ENCODE data around the gene DDX3Y.

DNA sequence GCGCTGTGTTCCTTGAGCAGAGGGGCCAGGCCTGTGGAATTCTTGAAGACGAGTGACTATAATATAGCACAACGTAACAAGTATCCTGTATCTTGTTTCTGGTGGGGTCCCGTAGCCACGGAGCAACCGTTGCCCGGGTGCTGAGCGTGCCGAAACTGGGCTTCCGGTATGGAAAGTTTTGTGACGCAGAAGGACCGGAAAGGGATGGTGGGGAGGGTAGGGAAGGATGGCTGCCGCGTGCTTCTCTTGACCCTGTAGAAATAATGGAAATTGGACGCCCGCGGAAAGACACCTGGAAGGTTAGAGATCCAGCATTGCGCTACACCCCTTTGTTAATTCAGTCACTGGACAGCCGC is 827 bp downstream of the DDX3Y start:
- TF ChIP-seq, protein P1, sequence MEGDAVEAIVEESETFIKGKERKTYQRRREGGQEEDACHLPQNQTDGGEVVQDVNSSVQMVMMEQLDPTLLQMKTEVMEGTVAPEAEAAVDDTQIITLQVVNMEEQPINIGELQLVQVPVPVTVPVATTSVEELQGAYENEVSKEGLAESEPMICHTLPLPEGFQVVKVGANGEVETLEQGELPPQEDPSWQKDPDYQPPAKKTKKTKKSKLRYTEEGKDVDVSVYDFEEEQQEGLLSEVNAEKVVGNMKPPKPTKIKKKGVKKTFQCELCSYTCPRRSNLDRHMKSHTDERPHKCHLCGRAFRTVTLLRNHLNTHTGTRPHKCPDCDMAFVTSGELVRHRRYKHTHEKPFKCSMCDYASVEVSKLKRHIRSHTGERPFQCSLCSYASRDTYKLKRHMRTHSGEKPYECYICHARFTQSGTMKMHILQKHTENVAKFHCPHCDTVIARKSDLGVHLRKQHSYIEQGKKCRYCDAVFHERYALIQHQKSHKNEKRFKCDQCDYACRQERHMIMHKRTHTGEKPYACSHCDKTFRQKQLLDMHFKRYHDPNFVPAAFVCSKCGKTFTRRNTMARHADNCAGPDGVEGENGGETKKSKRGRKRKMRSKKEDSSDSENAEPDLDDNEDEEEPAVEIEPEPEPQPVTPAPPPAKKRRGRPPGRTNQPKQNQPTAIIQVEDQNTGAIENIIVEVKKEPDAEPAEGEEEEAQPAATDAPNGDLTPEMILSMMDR (IDR thresholded peaks at IDR 0.05), result no peak
- no peak for TF ChIP-seq POLR2A (IDR thresholded peaks at IDR 0.05)

Measured in uterus (tissue), 2 donors.